Sigmoid colon (tissue), 4 donors: ENCODE data around the gene GBF1.

Source experiments
- EP300 ChIP-seq, 4 donors: sonication (generic); formaldehyde crosslinking; IDR thresholded peaks; one replicate each; pipeline ENCODE4 v1.6.1; 2017; ENCODE audit warnings: antibody characterized with exemption in 4 of 4
- POLR2A ChIP-seq, 2 donors: fragments of 450-650 bp; IDR thresholded peaks; one replicate each; pipeline ENCODE4 v1.6.1; 2016; ENCODE audit warnings: antibody characterized with exemption in 2 of 2, mild to moderate bottlenecking in 2 of 2, moderate library complexity in 2 of 2

DNA sequence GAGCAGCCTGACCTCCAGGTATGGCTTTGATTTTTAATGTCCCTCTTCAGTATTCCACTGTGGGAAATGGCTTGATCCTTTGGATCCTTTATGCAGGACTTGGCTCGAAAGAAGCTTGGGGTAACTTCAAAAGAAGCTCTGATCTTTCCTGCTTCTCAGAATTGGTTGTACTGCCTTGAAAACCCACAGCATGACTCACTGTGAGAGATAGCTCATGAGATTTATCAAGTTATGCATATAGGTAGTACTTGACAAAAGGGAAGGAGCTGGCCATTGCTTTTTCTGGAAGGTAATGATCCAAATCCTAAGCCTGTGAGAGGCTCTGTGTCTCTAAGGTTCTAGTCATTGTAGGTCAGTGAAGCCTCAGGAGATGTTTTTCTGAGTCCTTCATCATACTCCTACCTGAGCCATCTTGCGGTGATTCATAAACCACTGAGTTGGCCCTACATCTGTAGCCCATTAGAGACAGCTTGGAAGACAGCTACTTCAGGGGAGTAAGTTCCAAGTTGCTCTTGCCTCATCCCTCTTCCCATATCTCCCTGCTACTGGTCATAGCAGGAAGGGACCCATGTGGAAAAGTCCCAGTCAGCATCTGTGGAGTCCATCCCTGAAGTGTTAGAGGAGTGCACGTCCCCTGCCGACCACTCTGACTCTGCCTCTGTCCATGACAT, 113.5 kb downstream of the GBF1 start:
- TF ChIP-seq EP300 (IDR thresholded peaks at IDR 0.05) (no peak), POLR2A (IDR thresholded peaks at IDR 0.05) (no peak)
